ENCODE results near the gene DEPDC4.
"Not testable (repeated sequence)": the region's sequence is repeated elsewhere in the genome, so short reads cannot be mapped to it uniquely, and the experiment has no call there.

Gene DEPDC4

DNA sequence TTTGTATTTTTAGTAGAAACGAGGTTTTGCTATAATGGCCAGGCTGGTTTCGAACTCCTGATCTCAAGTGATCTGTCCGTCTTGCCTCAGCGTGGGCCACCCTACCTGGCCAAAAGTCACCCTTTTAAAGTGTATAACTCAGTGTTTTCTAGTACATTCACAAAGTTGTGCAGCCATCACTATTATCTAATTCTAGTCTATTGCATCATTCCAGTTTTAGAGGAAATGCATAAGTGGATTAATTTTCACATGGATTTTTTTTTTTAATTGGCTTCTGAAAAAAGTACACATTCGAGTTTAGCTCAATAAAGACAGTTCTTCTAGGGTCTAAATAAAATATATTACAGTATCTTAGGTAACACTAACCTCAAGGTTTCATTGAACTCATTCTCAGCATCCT is 3.7 kb downstream of the DEPDC4 start:
- no peak for DNase-seq (ENCODE audit: low read depth)

DNA sequence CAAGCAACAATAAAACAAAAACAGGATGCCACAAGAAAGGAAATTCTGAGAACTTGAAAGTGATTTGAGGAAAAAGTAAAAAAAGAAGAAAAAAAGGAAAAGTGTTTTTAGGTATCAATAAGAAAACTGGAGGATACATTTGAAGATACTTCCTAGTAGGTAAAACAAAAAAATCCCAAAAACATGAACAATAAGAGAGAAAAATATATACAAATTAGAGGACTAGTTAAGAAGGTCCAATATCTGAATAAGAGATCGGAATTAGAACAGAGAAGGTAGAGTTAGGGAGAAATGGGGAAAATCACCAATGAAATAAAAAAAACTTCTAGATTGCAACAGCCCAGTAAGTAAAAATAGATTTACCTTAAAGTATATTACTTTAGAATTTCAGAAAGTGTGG is 8.8 kb downstream of the DEPDC4 start:
- no peak for DNase-seq (ENCODE audit: low read depth)

DNA sequence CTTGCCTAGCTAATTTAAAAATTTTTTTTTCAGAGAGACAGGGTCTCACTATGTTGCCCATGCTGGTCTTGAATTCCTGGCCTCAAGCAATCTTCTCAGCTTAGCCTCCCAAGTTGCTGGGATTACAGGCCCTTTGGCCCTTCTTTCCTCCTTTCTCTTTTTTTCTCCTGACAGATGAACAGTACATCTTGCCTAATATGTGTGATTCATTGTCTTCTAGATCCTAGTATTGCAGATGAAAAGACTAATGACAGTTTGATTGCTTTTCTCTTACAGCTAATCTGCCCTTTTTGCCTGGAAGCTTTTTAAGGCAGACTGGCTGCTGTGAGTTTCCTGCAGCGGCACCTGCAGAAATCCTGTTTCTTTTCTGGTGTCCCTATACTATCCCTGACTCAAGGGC is 12.0 kb downstream of the DEPDC4 start:
- DNase-seq (ENCODE audit: low read depth), result no peak

DNA sequence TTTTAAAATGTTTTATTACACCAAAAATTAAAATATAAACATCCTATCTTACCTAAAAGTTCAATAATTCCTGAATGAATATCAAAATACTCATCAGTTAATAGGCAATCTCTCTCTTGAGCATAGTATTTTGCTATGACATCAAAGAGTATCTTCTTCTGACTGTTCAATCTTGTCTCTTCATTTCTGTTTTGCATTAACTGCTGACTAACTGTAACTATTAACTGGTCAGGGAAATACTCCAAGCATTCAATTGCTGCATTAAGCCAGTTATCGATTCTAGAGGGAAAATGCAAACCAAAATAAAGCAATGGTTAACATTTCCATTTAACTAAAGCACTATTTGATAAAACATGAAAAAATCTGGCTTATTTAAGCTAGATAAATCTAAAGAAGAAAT is 13.4 kb downstream of the DEPDC4 start:
- no peak for DNase-seq (ENCODE audit: low read depth)

DNA sequence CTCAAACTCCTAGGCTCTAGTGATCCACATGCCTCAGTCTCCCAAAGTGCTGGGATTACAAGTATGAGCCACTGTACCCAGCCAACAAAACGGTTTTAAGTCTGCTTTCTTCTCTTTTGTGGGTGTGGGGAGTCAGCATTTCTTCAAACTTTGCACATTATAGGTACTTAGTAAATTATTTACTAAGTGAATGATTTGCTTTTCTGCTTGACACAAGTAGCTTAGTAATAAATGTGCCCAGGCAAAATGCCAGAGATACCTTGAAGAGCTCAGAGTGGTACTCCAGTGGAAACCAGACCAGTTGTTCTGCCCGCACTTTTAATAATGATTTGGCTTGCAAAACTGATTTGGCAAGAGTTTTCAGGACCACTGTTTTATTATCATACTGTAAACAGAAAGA is 15.0 kb downstream of the DEPDC4 start:
- DNase-seq (ENCODE audit: low read depth), result no peak

DNA sequence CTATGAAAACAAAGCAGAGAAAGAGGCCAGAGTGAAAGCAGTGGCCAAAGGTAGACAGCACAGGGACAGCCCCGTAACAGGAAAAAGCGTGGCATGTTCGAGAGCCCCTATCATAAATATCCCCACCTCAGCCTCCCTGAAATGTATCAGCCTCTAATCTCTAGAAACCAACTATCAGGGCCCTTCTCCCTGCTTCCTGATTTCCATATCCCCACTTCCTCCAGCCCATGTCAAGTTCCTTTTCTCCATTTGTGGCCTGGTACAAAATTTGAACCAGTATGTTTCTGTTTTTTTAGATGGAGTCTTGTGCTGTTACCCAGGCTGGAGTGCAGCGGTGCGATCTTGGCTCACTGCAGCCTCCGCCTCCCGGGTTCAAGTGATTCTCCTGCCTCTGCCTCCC is 16.9 kb downstream of the DEPDC4 start:
- DNase-seq (ENCODE audit: low read depth), result no peak

DNA sequence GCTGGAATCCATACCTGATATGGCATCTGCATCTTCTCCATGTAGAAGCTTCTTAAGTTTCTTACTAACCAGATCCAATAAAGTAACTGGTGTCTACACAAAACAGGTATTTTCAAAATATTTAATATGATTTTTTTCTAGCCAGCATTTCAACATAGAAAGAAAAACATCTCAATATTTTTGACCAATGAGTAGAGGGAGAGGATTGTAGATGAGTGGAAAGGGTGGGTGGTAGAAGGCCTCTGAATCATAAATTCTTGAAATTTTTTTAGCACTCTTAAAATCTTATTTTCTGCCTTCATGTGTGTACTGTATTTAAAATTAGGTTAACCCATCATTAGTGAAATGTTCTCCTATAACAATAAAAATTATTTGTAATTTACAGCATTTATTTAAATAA is 18.0 kb downstream of the DEPDC4 start:
- DNase-seq (ENCODE audit: low read depth), result no peak

- no peak for DNase-seq (ENCODE audit: low read depth)
Measured at GRCh38 chr12:100247765-100248164, 19.1 kb downstream of the DEPDC4 start.

DNA sequence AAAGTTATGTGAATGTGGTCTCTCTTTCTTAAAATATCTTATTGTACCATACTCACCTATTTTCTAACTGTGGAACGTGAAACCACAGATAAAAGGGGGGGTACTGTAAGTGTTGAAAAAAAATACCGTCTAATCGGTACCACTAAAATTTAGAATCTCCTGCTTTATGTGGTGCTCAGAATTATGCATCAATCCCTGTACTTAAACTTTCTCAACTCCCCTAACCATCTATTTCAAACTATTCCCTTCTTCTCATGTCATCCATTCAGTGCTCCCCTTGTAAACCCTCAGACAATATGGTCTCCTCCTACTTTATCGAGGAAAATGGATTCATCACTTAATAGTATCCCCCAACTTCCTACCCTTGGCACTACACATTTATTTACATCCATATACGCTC is 23.7 kb downstream of the DEPDC4 start:
- no peak for DNase-seq (ENCODE audit: low read depth)

- DNase-seq (ENCODE audit: low read depth), result no peak
Measured at GRCh38 chr12:100239589-100239988, 27.3 kb downstream of the DEPDC4 start.

- DNase-seq (ENCODE audit: low read depth), result no peak
Measured at GRCh38 chr12:100238801-100239200, 28.1 kb downstream of the DEPDC4 start.

DNA sequence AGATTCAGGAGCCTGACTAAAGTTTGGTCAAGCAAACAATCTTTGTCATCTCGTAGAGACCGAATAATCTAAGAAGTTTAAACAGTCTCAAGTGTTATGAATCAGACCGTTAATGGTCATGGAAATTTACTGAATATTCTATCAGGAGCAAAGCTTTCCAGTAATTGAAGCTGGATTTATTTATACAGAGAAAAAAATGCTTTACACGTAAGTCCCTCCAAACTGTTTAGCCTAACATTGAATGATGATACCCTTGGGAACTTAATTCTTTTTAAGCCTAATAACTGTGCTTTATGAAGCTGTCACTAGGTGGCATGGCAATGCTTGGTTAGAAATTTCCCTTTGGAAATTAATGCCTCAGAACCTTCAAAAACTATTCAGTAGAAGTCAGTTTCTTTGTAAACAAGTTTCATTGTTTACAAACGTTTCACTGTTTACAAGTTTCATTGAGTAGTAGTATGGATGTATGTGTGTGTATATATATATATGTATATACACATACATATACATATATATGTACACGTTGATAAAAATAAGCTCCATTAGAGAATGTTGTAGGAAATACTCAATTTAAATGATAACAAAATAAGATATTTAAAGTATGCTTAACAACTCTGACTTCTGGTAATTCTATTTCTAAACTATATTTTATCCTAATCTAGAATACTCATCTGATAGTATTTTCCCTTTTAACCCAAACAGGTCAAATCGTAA is 32.1 kb downstream of the DEPDC4 start:
- no peak for DNase-seq (ENCODE audit: low read depth)

GRCh38 chr12:100234166-100234565 is 32.7 kb downstream of the DEPDC4 start:
- DNase-seq (ENCODE audit: low read depth), result no peak

GRCh38 chr12:100231873-100232272 is 35.0 kb downstream of the DEPDC4 start:
- not testable (repeated sequence) for DNase-seq (ENCODE audit: low read depth)

- DNase-seq (ENCODE audit: low read depth), result no peak
Measured at GRCh38 chr12:100229876-100230275, 37.0 kb downstream of the DEPDC4 start.

DNA sequence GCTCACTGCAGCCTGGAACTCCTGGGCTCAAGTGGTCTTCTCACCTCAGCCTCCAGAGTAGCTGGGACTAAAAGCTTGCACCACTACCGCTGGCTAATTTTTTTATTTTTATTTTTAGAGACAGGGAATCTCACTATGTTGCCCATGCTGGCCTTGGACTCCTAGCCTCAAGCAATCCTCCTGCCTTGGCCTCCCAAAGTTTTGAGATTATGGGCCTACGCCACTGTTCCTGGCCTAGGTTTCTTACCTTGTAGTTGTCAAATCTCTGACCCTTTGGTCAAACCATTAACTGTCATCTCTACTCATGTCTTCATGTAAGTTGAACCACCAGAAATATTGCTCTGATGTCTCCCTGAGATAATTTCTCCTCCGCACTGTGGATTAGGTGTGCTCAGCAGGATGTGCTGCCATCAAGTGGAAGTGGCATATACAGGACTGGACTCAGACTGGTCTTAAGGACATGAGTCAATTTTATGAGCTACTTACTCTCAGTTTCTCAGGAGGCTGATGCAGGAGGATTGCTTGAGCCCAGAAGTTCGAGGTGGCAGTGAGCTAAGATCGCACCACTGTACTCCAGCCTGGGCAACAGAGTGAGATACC is 37.7 kb downstream of the DEPDC4 start:
- DNase-seq (ENCODE audit: low read depth), result no peak

GRCh38 chr12:100225491-100225890 is 41.4 kb downstream of the DEPDC4 start:
- DNase-seq (ENCODE audit: low read depth), result no peak

GRCh38 chr12:100222173-100222572 is 44.7 kb downstream of the DEPDC4 start:
- DNase-seq (ENCODE audit: low read depth), result not testable (repeated sequence)

GRCh38 chr12:100221523-100221922 is 45.4 kb downstream of the DEPDC4 start:
- no peak for DNase-seq (ENCODE audit: low read depth)

DNA sequence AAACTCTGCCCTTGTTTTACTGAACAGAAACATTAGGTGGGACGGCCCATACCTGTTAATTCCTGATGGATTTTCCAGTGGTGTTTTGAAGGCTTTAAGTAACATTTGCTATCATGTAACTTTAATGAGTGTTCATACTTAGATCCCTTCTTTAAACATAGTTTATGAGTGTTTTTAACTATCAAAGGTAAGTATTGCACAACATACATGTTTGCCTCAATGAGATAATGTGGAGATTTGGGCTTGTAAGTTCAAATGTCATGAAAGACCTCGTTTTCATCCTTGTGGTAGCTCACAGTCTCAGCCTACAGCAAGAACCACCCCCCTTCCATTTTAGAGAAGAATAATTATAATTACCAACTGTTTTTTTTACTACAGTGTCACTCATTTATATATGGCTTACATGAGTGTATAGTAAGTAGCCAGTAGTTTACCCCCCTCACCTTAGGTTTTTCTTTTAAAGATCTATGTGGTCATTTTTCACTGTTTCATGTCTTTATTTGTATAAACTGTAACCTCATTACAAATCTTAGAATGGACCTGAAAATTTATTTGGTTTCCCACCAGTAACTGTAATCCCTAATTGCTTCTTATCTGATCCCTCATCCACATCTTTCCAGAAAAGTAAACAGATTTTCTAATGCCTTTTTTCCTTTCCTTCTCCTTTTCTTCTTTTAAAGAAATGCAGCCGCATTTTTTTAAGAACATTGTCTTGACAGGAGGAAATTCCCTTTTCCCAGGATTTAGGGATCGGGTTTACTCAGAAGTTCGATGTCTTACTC is 47.4 kb downstream of the DEPDC4 start:
- no peak for DNase-seq (ENCODE audit: low read depth)

DNA sequence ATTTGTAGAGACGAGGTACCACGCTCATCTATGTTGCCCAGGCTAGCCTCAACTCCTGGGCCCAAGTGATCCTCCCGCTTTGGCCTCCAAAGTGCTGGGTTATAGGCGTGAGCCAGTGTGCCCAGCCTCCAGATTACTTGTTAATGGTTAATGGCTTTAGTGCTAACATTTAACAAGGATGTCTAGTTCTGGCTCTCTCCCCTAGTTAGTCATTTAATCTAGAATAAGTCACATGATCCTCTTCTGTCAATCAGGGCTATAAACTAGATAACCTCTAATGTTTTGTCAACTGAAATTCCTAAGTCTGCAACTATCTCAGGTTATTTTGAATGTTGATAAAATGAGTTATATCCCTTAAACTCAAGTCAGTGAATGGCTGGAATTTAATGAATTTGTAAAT is 50.5 kb downstream of the DEPDC4 start:
- no peak for DNase-seq (ENCODE audit: low read depth)

GRCh38 chr12:100215209-100215608 is 51.7 kb downstream of the DEPDC4 start:
- DNase-seq (ENCODE audit: low read depth), result no peak

DNA sequence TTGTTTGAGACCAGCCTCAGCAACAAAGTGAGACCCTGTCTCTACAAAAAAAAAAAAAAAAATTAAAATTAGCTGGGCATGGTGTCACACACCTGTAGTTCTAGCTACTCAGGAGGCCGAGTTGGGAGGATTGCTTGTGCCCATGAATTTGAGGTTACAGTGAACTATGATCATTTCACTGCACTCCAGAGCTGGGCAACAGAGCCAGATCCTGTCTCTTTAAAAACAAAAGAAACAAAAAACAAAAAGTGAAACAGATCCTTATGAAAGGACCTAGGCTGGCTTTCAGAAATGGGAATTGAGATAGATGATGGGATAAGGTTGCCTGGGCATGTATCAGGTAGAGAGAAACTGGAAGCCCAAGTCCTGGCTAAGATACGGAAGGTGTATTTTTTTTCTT is 52.4 kb downstream of the DEPDC4 start:
- DNase-seq (ENCODE audit: low read depth), result no peak
